Esophagus muscularis mucosa (tissue), 4 donors: ENCODE results near the gene CIITA. TPM values are rescaled to one million over a fixed set of nuclear protein-coding genes. Genes with fewer than 3 reads are reported as not detected.

Source experiments
- DNase-seq: peaks from one replicate; pipeline ENCODE4 v3.0.0-alpha.2; 2017; ENCODE audit errors: extremely low spot score
- H3K27ac ChIP-seq, 4 donors: fragments of 200-600 bp; sonication (generic); replicated peaks in 1 of 4; 1 replicate in 3 of 4; 2 replicates in 1 of 4; pipeline ENCODE4 v1.5.1; 2016 to 2019; ENCODE audit warnings: mild to moderate bottlenecking in 1 of 4
- H3K27me3 ChIP-seq, 4 donors: fragments of 200-600 bp; sonication (generic); one replicate each; pipeline versions ENCODE4 v1.5.1 to v1.6.0; 2016 to 2019
- H3K36me3 ChIP-seq, 4 donors: fragments of 200-600 bp; sonication (generic); one replicate each; pipeline ENCODE4 v1.5.1; 2016 to 2019
- H3K4me1 ChIP-seq, 4 donors: fragments of 200-600 bp; sonication (generic); one replicate each; pipeline ENCODE4 v1.5.1; 2016 to 2019
- H3K4me3 ChIP-seq, 4 donors: fragments of 200-600 bp; sonication (generic); 1 replicate in 2 of 4; 2 replicates in 2 of 4; pipeline ENCODE4 v1.5.1; 2016 to 2019; ENCODE audit warnings: mild to moderate bottlenecking in 4 of 4, moderate library complexity in 1 of 4
- H3K9me3 ChIP-seq, 4 donors: fragments of 200-600 bp; sonication (generic); 1 replicate in 3 of 4; 2 replicates in 1 of 4; pipeline ENCODE4 v1.5.1; 2016 to 2019
- EP300 ChIP-seq: sonication (generic); formaldehyde crosslinking; IDR thresholded peaks from one replicate; pipeline ENCODE4 v1.6.1; 2017; ENCODE audit warnings: antibody characterized with exemption
- POLR2A ChIP-seq: fragments of 450-650 bp; IDR thresholded peaks from one replicate; pipeline ENCODE4 v1.6.1; 2017; ENCODE audit warnings: antibody characterized with exemption, moderate library complexity, mild to moderate bottlenecking, low read depth
- POLR2AphosphoS5 ChIP-seq, 2 donors: sonication (generic); formaldehyde crosslinking; IDR thresholded peaks; one replicate each; pipeline ENCODE4 v1.6.1; 2017; ENCODE audit warnings: antibody characterized with exemption in 2 of 2
- WGBS: methylation state at CpG from one replicate; pipeline ENCODE4 v1.1.5; 2018; 5-methylcytosine and 5-hydroxymethylcytosine counted together
- intact Hi-C: fragments of 100-400 bp; cut with DNase I; formaldehyde crosslinking; loops from one replicate; pipeline ENCODE4 v1.15.1; 2023
- total RNA-seq, 4 donors: library from RNA; depleted of rRNA; stranded (reverse); fragments of >200 nt; gene quantifications; one replicate each; pipeline versions ENCODE4 v1.1.0 to v1.2.1, GENCODE V29; 2016
- TF ChIP-seq, protein P1 (sequence below), 3 experiments: fragments of 200-600 bp in 2 of 3; fragments of 450-650 bp in 1 of 3; sonication (generic) in 2 of 3; IDR thresholded peaks; one replicate each; pipeline ENCODE4 v1.5.1; 2017 to 2019; ENCODE audit warnings: antibody characterized with exemption in 3 of 3, mild to moderate bottlenecking in 2 of 3, moderate library complexity in 1 of 3

CIITA gene
- total RNA-seq, 4 donors from 2014 or later = 6.8 to 11.2 (median 8.9) TPM

DNA sequence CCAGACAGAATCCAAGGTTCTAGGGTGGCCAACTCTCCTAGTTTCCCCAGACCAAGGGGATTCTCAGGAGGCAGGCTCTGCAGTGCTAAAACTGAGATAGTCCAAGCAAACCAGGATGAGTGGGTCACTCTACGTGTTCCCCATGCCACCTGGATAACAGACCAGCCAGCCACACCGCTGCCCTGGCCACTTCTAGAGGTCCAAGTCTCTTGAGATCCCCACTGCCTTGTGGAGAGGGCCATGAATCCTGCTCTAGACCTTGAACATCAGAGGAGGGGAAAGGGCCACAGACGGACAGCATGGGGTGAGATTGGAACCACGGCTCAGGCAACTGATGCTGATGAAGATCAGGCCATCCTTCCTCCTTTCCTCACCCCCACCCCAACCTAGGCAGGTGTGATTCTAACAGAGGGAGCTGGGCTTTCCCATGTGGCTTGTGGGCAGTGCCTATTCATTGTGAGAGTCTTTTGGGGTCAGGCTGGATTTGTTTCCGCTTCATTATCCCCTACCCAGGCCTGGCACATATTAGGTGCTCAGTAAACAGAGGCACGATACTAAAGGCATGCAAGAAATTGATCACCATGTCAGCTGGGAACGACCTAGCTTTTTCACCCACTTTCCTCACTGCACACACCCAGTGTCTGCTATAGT, 41.6 kb upstream of the CIITA start:
- Histone ChIP-seq H3K4me3 (no peak overlapping the region), H3K27me3 (peaks cover 0 to 11% (median 0%) of the 10 kb centered on the region in 4 donors), H3K9me3 (no peaks in the 10 kb centered on the region), H3K4me1 (no peaks in the 10 kb centered on the region), H3K36me3 (no peaks in the 10 kb centered on the region), H3K27ac (no peak overlapping the region)
- TF ChIP-seq POLR2A (no peak), POLR2AphosphoS5 (IDR thresholded peaks at IDR 0.05) (no peak), EP300 (no peak)
- TF ChIP-seq, protein P1, sequence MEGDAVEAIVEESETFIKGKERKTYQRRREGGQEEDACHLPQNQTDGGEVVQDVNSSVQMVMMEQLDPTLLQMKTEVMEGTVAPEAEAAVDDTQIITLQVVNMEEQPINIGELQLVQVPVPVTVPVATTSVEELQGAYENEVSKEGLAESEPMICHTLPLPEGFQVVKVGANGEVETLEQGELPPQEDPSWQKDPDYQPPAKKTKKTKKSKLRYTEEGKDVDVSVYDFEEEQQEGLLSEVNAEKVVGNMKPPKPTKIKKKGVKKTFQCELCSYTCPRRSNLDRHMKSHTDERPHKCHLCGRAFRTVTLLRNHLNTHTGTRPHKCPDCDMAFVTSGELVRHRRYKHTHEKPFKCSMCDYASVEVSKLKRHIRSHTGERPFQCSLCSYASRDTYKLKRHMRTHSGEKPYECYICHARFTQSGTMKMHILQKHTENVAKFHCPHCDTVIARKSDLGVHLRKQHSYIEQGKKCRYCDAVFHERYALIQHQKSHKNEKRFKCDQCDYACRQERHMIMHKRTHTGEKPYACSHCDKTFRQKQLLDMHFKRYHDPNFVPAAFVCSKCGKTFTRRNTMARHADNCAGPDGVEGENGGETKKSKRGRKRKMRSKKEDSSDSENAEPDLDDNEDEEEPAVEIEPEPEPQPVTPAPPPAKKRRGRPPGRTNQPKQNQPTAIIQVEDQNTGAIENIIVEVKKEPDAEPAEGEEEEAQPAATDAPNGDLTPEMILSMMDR (IDR thresholded peaks at IDR 0.05) = no peak
- intact Hi-C loops = no loop called here
- DNase-seq = no peak
- 92% methylated on average over 6 of the region's 7 CpGs for WGBS

- Histone ChIP-seq H3K4me1 (no peaks in the 10 kb centered on the region), H3K36me3 (no peaks in the 10 kb centered on the region), H3K9me3 (no peaks in the 10 kb centered on the region), H3K4me3 (no peak overlapping the region), H3K27ac (no peak overlapping the region), H3K27me3 (peaks cover 0 to 11% (median 0%) of the 10 kb centered on the region in 4 donors)
- no peak for DNase-seq
- TF ChIP-seq EP300 = no peak
- no peak for TF ChIP-seq POLR2AphosphoS5 (IDR thresholded peaks at IDR 0.05)
- no peak for TF ChIP-seq POLR2A
- TF ChIP-seq, protein P1 (IDR thresholded peaks at IDR 0.05) = no peak
- intact Hi-C loops = no loop called here
- 67% methylated on average over 1 of the region's 1 CpG for WGBS
Observed at GRCh38 chr16:10836174-10836853, 40.7 kb upstream of the CIITA start.

DNA sequence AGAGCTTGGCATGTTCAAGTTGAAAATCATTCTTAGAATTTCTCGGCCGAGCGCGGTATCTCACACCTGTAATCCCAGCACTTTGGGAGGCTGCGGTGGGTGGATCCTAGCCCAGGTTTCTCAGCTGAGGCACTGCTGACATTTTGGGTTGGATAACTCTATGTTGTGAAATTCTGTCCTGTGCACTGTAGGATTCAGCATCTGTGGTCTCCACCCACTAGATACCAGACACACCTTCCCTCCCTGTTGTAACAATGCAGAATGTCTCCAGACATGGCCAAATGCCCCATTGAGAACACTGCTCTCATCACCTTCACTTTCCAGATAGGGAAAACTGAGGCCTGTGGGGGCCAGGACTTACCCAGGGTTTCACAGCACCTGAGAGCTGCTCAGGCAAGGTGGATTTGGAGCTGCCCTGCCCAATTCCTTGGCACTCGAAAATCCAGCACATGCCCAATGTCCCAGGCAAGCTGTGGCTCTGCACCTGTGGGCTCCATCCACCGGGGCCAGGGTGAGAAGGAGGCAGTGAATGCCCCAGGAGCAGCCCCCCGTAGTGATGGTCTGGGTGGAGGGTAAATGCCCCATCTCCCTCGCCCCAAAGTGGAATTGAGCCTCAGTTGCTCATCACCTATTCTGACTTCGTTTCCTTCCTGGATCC, 38.3 kb upstream of the CIITA start:
- no peaks in the 10 kb centered on the region for H3K36me3 ChIP-seq
- no peaks in the 10 kb centered on the region for H3K9me3 ChIP-seq
- H3K4me1 ChIP-seq = peaks cover 0 to 2% (median 0%) of the 10 kb centered on the region in 4 donors
- WGBS = 91% methylated on average over 10 of the region's 10 CpGs
- TF ChIP-seq, protein P1 (IDR thresholded peaks at IDR 0.05) = no peak
- no peak for TF ChIP-seq POLR2A
- TF ChIP-seq POLR2AphosphoS5 (IDR thresholded peaks at IDR 0.05) = no peak
- TF ChIP-seq EP300 = no peak
- DNase-seq = no peak
- H3K4me3 ChIP-seq = no peak overlapping the region
- peaks cover 0 to 27% (median 0%) of the 10 kb centered on the region in 4 donors for H3K27me3 ChIP-seq
- no peak overlapping the region for H3K27ac ChIP-seq
- intact Hi-C loops = no loop called here

- WGBS = 68% methylated on average over 6 of the region's 6 CpGs
- H3K27me3 ChIP-seq = peaks cover 0 to 32% (median 0%) of the 10 kb centered on the region in 4 donors
- H3K4me1 ChIP-seq = peaks cover 0 to 2% (median 0%) of the 10 kb centered on the region in 4 donors
- intact Hi-C loops = no loop called here
- no peak for DNase-seq
- TF ChIP-seq, protein P1 (IDR thresholded peaks at IDR 0.05) = no peak
- TF ChIP-seq POLR2AphosphoS5 (IDR thresholded peaks at IDR 0.05) (no peak), POLR2A (no peak), EP300 (no peak)
- no peaks in the 10 kb centered on the region for H3K9me3 ChIP-seq
- H3K36me3 ChIP-seq = no peaks in the 10 kb centered on the region
- H3K27ac ChIP-seq = no peak overlapping the region
- no peak overlapping the region for H3K4me3 ChIP-seq
Observed at GRCh38 chr16:10839279-10839666, 37.7 kb upstream of the CIITA start.
